GM06990 (cell line): ENCODE data around the gene ADAMTS3.
"Not testable (repeated sequence)": the region's sequence is repeated elsewhere in the genome, so short reads cannot be mapped to it uniquely, and the experiment has no call there.

Source experiments
- DNase-seq: peaks from one replicate; pipeline ENCODE4 v3.0.0-alpha.2; 2011; ENCODE audit not compliant: insufficient read length; ENCODE audit errors: extremely low read depth
- H3K27me3 ChIP-seq: replicated peaks from 2 replicates; pipeline ENCODE4 v1.6.0; 2011; ENCODE audit warnings: low read length; ENCODE audit not compliant: control insufficient read depth, insufficient read depth
- H3K36me3 ChIP-seq: 2 replicates; pipeline ENCODE4 v1.5.1; 2011; ENCODE audit warnings: low read length; ENCODE audit not compliant: control insufficient read depth, insufficient read depth
- H3K4me3 ChIP-seq: replicated peaks from 2 replicates; pipeline ENCODE4 v1.5.1; 2011; ENCODE audit warnings: low read depth, mild to moderate bottlenecking, control low read depth, low read length
- TF ChIP-seq, protein P1 (sequence below): IDR thresholded peaks from 2 replicates; pipeline ENCODE4 v1.5.1; 2011; ENCODE audit warnings: low read length, control low read depth, mild to moderate bottlenecking, inconsistent platforms; ENCODE audit not compliant: insufficient read depth, poor library complexity, severe bottlenecking

The ADAMTS3 gene

DNA sequence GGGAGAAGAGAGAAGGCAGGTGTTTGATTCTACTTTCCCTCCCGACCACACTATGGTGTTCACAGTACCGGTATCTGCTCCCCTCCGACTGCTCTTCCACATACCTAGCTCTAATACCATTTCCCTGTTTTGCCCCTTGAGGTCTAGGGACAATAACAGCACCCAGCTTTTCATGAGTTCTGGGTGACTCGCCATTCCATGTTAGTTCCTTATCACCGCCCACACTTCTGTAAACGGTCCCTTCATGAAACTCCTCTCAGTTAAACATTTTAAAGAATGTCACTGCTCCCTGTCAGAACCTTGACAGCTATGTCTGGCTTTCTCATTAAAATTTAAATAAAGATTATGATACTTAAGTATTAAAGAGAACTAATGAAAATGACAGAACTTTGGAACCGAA is 136.7 kb downstream of the ADAMTS3 start:
- H3K27me3 ChIP-seq = no peaks in the 10 kb centered on the region
- H3K36me3 ChIP-seq = no peaks in the 10 kb centered on the region
- DNase-seq = no peak
- H3K4me3 ChIP-seq = no peak overlapping the region
- TF ChIP-seq, protein P1, sequence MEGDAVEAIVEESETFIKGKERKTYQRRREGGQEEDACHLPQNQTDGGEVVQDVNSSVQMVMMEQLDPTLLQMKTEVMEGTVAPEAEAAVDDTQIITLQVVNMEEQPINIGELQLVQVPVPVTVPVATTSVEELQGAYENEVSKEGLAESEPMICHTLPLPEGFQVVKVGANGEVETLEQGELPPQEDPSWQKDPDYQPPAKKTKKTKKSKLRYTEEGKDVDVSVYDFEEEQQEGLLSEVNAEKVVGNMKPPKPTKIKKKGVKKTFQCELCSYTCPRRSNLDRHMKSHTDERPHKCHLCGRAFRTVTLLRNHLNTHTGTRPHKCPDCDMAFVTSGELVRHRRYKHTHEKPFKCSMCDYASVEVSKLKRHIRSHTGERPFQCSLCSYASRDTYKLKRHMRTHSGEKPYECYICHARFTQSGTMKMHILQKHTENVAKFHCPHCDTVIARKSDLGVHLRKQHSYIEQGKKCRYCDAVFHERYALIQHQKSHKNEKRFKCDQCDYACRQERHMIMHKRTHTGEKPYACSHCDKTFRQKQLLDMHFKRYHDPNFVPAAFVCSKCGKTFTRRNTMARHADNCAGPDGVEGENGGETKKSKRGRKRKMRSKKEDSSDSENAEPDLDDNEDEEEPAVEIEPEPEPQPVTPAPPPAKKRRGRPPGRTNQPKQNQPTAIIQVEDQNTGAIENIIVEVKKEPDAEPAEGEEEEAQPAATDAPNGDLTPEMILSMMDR = no peak

DNA sequence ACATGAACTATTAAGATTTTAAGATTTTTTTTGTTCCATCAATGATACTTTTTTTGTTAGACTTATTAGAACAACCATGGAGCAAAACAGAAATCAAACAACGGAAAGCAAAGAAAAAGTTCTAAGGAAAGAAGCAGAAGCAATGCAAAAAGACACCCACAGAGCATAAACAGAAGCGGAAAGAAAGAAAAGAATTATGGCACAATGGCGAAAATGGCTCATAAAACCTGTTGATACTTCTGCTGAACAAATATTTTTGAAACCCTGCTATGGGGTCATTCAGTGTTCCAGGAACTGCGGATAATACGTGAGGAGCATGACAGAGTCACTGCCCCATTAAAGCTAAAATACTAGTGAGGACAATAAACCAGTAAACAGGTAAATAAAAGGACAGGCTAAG is 138.0 kb downstream of the ADAMTS3 start:
- TF ChIP-seq, protein P1 = no peak
- no peaks in the 10 kb centered on the region for H3K36me3 ChIP-seq
- H3K4me3 ChIP-seq = no peak overlapping the region
- H3K27me3 ChIP-seq = no peaks in the 10 kb centered on the region
- DNase-seq = no peak

DNA sequence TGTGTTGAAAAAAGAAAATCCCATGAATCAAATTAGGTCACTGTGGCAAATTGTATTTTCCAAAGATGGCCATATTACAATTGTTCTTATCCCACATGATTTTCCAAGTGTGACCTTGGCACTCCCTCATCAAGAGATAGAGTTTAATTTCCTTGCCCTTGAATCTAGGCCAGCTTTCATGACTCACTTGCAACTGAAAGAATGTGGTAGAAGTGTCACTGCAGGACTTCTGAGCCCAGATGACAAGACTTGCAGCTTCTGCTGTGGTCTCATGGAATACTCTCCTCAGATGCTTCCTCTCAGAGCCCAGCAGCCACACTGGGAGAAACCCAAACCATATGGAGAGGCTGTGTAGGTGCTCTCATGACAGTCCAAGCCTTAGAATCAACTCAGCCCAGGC is 139.0 kb downstream of the ADAMTS3 start:
- Histone ChIP-seq H3K36me3 (no peaks in the 10 kb centered on the region), H3K27me3 (no peaks in the 10 kb centered on the region), H3K4me3 (no peak overlapping the region)
- DNase-seq = no peak
- TF ChIP-seq, protein P1 = no peak

DNA sequence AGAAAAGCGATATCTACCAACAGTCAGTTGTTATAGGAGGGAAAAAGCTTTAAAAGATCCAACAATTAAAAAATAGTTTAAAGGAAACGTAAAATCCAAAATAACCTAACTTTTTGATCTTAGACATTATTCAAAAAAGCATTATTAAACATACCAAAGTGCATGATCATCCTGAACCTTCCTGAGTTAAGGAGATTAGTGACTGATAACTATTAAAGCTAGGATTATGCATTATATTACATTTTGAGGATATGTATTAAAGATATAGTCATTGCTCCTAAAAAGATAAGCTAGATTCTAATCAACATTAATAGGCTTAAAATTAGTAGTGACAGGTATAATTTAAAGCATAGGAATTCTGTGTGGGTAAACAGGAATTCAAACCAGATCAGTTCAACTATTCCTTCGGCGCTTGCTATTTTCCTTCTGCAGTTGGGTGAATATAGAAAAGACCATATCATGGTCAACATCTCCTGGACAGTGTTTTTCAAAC is 139.6 kb downstream of the ADAMTS3 start:
- TF ChIP-seq, protein P1 = no peak
- H3K4me3 ChIP-seq = no peak overlapping the region
- H3K27me3 ChIP-seq = no peaks in the 10 kb centered on the region
- H3K36me3 ChIP-seq = no peaks in the 10 kb centered on the region
- no peak for DNase-seq

DNA sequence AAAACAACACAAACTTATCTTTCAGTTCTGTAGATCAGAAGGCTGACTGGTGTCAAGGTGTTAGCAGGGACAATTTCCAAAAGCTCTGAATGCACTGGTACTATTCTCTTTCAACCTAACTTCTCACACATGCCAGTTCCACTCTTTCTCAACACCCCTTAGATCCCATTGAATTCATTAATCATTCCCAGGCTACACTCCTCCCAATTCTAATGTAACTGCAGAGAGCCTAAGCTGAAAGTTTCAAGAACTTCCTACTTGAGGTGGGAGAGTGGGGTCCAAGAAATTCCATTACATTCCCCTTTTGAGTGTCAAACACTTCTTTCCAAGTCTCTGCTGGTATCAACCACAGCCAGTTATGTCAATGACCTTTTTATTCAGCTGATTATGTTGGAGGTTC is 142.0 kb downstream of the ADAMTS3 start:
- Histone ChIP-seq H3K36me3 (no peaks in the 10 kb centered on the region), H3K27me3 (no peaks in the 10 kb centered on the region), H3K4me3 (no peak overlapping the region)
- DNase-seq = no peak
- TF ChIP-seq, protein P1 = no peak

DNA sequence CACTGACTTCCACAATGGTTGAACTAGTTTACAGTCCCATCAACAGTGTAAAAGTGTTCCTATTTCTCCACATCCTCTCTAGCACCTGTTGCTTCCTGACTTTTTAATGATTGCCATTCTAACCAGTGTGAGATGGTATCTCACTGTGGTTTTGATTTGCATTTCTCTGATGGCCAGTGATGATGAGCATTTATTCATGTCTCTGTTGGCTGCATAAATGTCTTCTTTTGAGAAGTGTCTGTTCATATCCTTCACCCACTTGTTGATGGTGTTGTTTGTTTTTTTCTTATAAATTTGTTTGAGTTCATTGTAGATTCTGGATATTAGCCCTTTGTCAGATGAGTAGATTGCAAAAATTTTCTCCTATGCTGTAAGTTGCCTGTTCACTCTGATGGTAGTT is 143.1 kb downstream of the ADAMTS3 start:
- not testable (repeated sequence) for H3K27me3 ChIP-seq, DNase-seq, H3K4me3 ChIP-seq, H3K36me3 ChIP-seq
